SH-SY5Y (cell line): Measurements from ENCODE around the gene MT1E.

Experiments
- GATA2 ChIP-seq: IDR thresholded peaks from 2 replicates; pipeline ENCODE4 v1.6.1; 2011; ENCODE audit warnings: mild to moderate bottlenecking, low read depth, low read length
- GATA3 ChIP-seq: IDR thresholded peaks from 2 replicates; pipeline ENCODE4 v1.6.1; 2011; ENCODE audit warnings: low read depth, mild to moderate bottlenecking, low read length, moderate library complexity

- TF ChIP-seq GATA3 (no peak), GATA2 (no peak)
Measured at GRCh38 chr16:56584276-56584675, 41.3 kb upstream of the MT1E start.
